T1000 (cell line): Measurements from ENCODE around the gene TMEM108.

Source experiments
- DNase-seq: peaks from one replicate; lab custom pipeline; 2025; ENCODE audit warnings: mixed read lengths; lab: John Stamatoyannopoulos, UW

The TMEM108 gene

GRCh38 chr3:133236901-133237300 lies 198.7 kb downstream of the TMEM108 start:
- DNase-seq, result no peak

- no peak for DNase-seq
Measured at GRCh38 chr3:133237380-133237779, 199.2 kb downstream of the TMEM108 start.

- DNase-seq, result no peak
Measured at GRCh38 chr3:133238015-133238414, 199.8 kb downstream of the TMEM108 start.

- DNase-seq, result no peak
Measured at GRCh38 chr3:133246119-133246518, 207.9 kb downstream of the TMEM108 start.

GRCh38 chr3:133246773-133247172 lies 208.6 kb downstream of the TMEM108 start:
- no peak for DNase-seq

- no peak for DNase-seq
Measured at GRCh38 chr3:133248389-133248788, 210.2 kb downstream of the TMEM108 start.

- no peak for DNase-seq
Measured at GRCh38 chr3:133249490-133249889, 211.3 kb downstream of the TMEM108 start.

- DNase-seq, result no peak
Measured at GRCh38 chr3:133254151-133254550, 216.0 kb downstream of the TMEM108 start.

- DNase-seq, result no peak
Measured at GRCh38 chr3:133254716-133255115, 216.5 kb downstream of the TMEM108 start.

- no peak for DNase-seq
Measured at GRCh38 chr3:133256787-133257483, 218.7 kb downstream of the TMEM108 start.

GRCh38 chr3:133258358-133258757 lies 220.2 kb downstream of the TMEM108 start:
- DNase-seq, result peak; percentile 7

GRCh38 chr3:133259767-133260166 lies 221.6 kb downstream of the TMEM108 start:
- no peak for DNase-seq

GRCh38 chr3:133262333-133262732 lies 224.1 kb downstream of the TMEM108 start:
- no peak for DNase-seq

- DNase-seq, result no peak
Measured at GRCh38 chr3:133264920-133265319, 226.7 kb downstream of the TMEM108 start.

GRCh38 chr3:133268726-133269134 lies 230.5 kb downstream of the TMEM108 start:
- no peak for DNase-seq

- no peak for DNase-seq
Measured at GRCh38 chr3:133269393-133269792, 231.2 kb downstream of the TMEM108 start.

GRCh38 chr3:133270631-133271030 lies 232.4 kb downstream of the TMEM108 start:
- no peak for DNase-seq

- DNase-seq, result no peak
Measured at GRCh38 chr3:133271042-133271441, 232.9 kb downstream of the TMEM108 start.

GRCh38 chr3:133271539-133271938 lies 233.3 kb downstream of the TMEM108 start:
- no peak for DNase-seq

GRCh38 chr3:133273346-133273745 lies 235.2 kb downstream of the TMEM108 start:
- DNase-seq, result no peak

GRCh38 chr3:133274477-133274876 lies 236.3 kb downstream of the TMEM108 start:
- DNase-seq, result no peak

- no peak for DNase-seq
Measured at GRCh38 chr3:133276594-133276993, 238.4 kb downstream of the TMEM108 start.

- no peak for DNase-seq
Measured at GRCh38 chr3:133277813-133278212, 239.6 kb downstream of the TMEM108 start.
